A673 (cell line): ENCODE results near the gene DNAH14. TPM values are rescaled to one million over a fixed set of nuclear protein-coding genes. Genes with fewer than 3 reads are reported as not detected.
"Not testable (repeated sequence)": the region's sequence is repeated elsewhere in the genome, so short reads cannot be mapped to it uniquely, and the experiment has no call there.

Experiments used
- BruUV-seq: library from RNA; stranded (reverse); fragments of 400-500 nt; replicated peaks from 2 replicates; lab custom pipeline; 2021; lab: Mats Ljungman, UMichigan
- CTCF ChIA-PET: fragments of 300-600 bp; sonication (Branson Sonifier 250); formaldehyde crosslinking; loops from one replicate; lab custom pipeline; 2022; ENCODE audit warnings: antibody characterized with exemption; lab: Charles Lee
- POLR2A ChIA-PET: fragments of 300-600 bp; sonication (Branson Sonifier 250); formaldehyde crosslinking; loops from one replicate; lab custom pipeline; 2022; ENCODE audit warnings: antibody characterized with exemption; ENCODE audit not compliant: low non-redundant PET; lab: Charles Lee
- DNase-seq: peaks from one replicate; pipeline ENCODE4 v3.0.0-alpha.2; 2015; ENCODE audit warnings: low spot score
- H3K27ac ChIP-seq: fragments of 200-600 bp; sonication (generic); 2 replicates; pipeline ENCODE4 v1.5.1; 2016; ENCODE audit warnings: mixed run types, low read depth, mild to moderate bottlenecking, mixed read lengths, antibody characterized with exemption, low read length; ENCODE audit not compliant: poor library complexity, severe bottlenecking
- H3K27me3 ChIP-seq: fragments of 200-600 bp; sonication (generic); replicated peaks from 2 replicates; pipeline ENCODE4 v1.6.1; 2017; ENCODE audit warnings: mixed run types, low read depth, mild to moderate bottlenecking, mixed read lengths, antibody characterized with exemption, low read length; ENCODE audit not compliant: insufficient read depth, poor library complexity
- H3K36me3 ChIP-seq: fragments of 200-600 bp; sonication (generic); 2 replicates; pipeline ENCODE4 v1.6.1; 2016; ENCODE audit warnings: mixed run types, mild to moderate bottlenecking, mixed read lengths, antibody characterized with exemption, low read length; ENCODE audit not compliant: insufficient read depth, poor library complexity, severe bottlenecking
- H3K4me1 ChIP-seq: fragments of 200-600 bp; sonication (generic); 2 replicates; pipeline ENCODE4 v1.6.1; 2017; ENCODE audit warnings: mixed run types, mild to moderate bottlenecking, mixed read lengths, antibody characterized with exemption, low read length; ENCODE audit not compliant: insufficient read depth, poor library complexity, severe bottlenecking
- H3K4me3 ChIP-seq: fragments of 200-600 bp; sonication (generic); 2 replicates; pipeline ENCODE4 v1.5.1; 2016; ENCODE audit warnings: low read depth, mixed run types, mild to moderate bottlenecking, mixed read lengths, low read length; ENCODE audit not compliant: poor library complexity, severe bottlenecking
- H3K9me3 ChIP-seq: fragments of 200-600 bp; sonication (generic); 2 replicates; pipeline ENCODE4 v1.6.1; 2016; ENCODE audit warnings: mixed run types, low read depth, mild to moderate bottlenecking, mixed read lengths, antibody characterized with exemption, low read length; ENCODE audit not compliant: poor library complexity, severe bottlenecking
- EZH2 ChIP-seq: fragments of 200-600 bp; sonication (generic); IDR thresholded peaks from 2 replicates; pipeline ENCODE4 v1.6.1; 2017; ENCODE audit warnings: borderline replicate concordance, low read depth, mild to moderate bottlenecking, mixed read lengths, antibody characterized with exemption, low read length; ENCODE audit not compliant: poor library complexity, severe bottlenecking
- intact Hi-C: fragments of 100-400 bp; cut with micrococcal nuclease; formaldehyde crosslinking; loops from one replicate; pipeline ENCODE4 v1.10.0; 2022; ENCODE audit not compliant: unreplicated experiment
- total RNA-seq: library from RNA; stranded (reverse); gene quantifications from 2 replicates; pipeline ENCODE4 v1.2.3, GENCODE V29; 2021
- TF ChIP-seq, protein P1 (sequence below): fragments of 300-800, 200-600 bp; sonication (generic); conservative IDR thresholded peaks from 2 replicates; pipeline ENCODE4 v1.5.1; 2017; ENCODE audit warnings: low read depth, mild to moderate bottlenecking, antibody characterized with exemption, low read length, moderate library complexity, mixed read lengths

Gene DNAH14
- total RNA-seq, 1 experiment from 2014 or later, result 9.9 TPM

GRCh38 chr1:224923726-224924125 lies 5.7 kb upstream of the DNAH14 start:
- no peaks in the 10 kb centered on the region for H3K36me3 ChIP-seq
- no peak overlapping the region for H3K4me3 ChIP-seq
- intact Hi-C loops, result loop anchor here (2.0 to 5.0 kb wide), 3 partner anchors 409 to 1226 kb away; no protein-coding TSS in a partner anchor
- DNase-seq, result no peak
- H3K27me3 ChIP-seq, result peaks cover 8% of the 10 kb centered on the region
- H3K4me1 ChIP-seq, result no peaks in the 10 kb centered on the region
- H3K9me3 ChIP-seq, result no peaks in the 10 kb centered on the region
- CTCF ChIA-PET, result interaction anchor here (1.5 kb wide), 1 partner anchor 72 kb away, joined by 16 read pairs; no protein-coding TSS in a partner anchor
- no TSS peak for BruUV-seq
- TF ChIP-seq, protein P1, sequence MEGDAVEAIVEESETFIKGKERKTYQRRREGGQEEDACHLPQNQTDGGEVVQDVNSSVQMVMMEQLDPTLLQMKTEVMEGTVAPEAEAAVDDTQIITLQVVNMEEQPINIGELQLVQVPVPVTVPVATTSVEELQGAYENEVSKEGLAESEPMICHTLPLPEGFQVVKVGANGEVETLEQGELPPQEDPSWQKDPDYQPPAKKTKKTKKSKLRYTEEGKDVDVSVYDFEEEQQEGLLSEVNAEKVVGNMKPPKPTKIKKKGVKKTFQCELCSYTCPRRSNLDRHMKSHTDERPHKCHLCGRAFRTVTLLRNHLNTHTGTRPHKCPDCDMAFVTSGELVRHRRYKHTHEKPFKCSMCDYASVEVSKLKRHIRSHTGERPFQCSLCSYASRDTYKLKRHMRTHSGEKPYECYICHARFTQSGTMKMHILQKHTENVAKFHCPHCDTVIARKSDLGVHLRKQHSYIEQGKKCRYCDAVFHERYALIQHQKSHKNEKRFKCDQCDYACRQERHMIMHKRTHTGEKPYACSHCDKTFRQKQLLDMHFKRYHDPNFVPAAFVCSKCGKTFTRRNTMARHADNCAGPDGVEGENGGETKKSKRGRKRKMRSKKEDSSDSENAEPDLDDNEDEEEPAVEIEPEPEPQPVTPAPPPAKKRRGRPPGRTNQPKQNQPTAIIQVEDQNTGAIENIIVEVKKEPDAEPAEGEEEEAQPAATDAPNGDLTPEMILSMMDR, result no peak
- no peak for TF ChIP-seq EZH2
- POLR2A ChIA-PET, result no interaction called here
- H3K27ac ChIP-seq, result no peak overlapping the region

DNA sequence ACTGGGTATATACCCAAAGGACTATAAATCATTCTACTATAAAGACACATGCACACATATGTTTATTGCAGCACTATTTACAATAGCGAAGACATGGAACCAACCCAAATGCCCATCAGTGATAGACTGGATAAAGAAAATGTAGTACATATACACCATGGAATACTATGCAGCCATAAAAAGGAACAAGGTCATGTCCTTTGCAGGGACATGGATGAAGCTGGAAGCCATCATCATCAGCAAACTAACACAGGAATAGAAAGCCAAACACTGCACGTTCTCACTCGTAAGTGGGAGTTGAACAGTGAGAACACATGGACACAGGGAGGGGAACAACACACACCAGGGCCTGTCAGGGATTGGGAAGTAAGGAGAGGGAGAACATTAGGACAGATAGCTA lies 1.8 kb upstream of the DNAH14 start:
- Histone ChIP-seq H3K9me3 (peaks cover 13% of the 10 kb centered on the region), H3K27me3 (peaks cover 23% of the 10 kb centered on the region)
- H3K27ac ChIP-seq, H3K36me3 ChIP-seq, BruUV-seq, H3K4me3 ChIP-seq, DNase-seq, POLR2A ChIA-PET, H3K4me1 ChIP-seq, intact Hi-C loops, CTCF ChIA-PET: not testable (repeated sequence)

- BruUV-seq, result no TSS peak
- CTCF ChIA-PET, result no interaction called here
- TF ChIP-seq EZH2, result no peak
- TF ChIP-seq, protein P1, result no peak
- no peak overlapping the region for H3K27ac ChIP-seq
- no peak overlapping the region for H3K4me3 ChIP-seq
- intact Hi-C loops, result no loop called here
- no peaks in the 10 kb centered on the region for H3K36me3 ChIP-seq
- DNase-seq, result no peak
- H3K4me1 ChIP-seq, result no peaks in the 10 kb centered on the region
- peaks cover 23% of the 10 kb centered on the region for H3K27me3 ChIP-seq
- POLR2A ChIA-PET, result no interaction called here
- peaks cover 22% of the 10 kb centered on the region for H3K9me3 ChIP-seq
These were observed 569 bp upstream of the DNAH14 start for GRCh38 chr1:224928906-224929305.

GRCh38 chr1:224931605-224932004 lies 2.1 kb downstream of the DNAH14 start:
- TF ChIP-seq, protein P1, result no peak
- no peak for TF ChIP-seq EZH2
- Histone ChIP-seq H3K27me3 (peaks cover 23% of the 10 kb centered on the region), H3K9me3 (peaks cover 31% of the 10 kb centered on the region), H3K36me3 (no peaks in the 10 kb centered on the region), H3K4me1 (no peaks in the 10 kb centered on the region), H3K4me3 (no peak overlapping the region), H3K27ac (no peak overlapping the region)
- no peak for DNase-seq
- BruUV-seq, result no TSS peak
- intact Hi-C loops, result no loop called here
- POLR2A ChIA-PET, result no interaction called here
- CTCF ChIA-PET, result no interaction called here
